ENCODE measurements around the gene SPG11.
"Not testable (repeated sequence)": the region's sequence is repeated elsewhere in the genome, so short reads cannot be mapped to it uniquely, and the experiment has no call there.

SPG11 gene

GRCh38 chr15:44535523-44536301 lies 127.8 kb downstream of the SPG11 start:
- H3K27me3 Mint-ChIP-seq, result no peaks in the 10 kb centered on the region
- H3K27ac Mint-ChIP-seq, result peak overlapping the region; percentile 93 to 96
- peaks cover 20 to 38% of the 10 kb centered on the region in 2 donors for H3K4me1 Mint-ChIP-seq (ENCODE audit: low read depth in 2 of 2)
- H3K36me3 Mint-ChIP-seq (ENCODE audit: insufficient read depth), result peaks cover 41% of the 10 kb centered on the region
- ATAC-seq (replicated peaks), result no peak
- peak overlapping the region; percentile 93 to 94 for H3K4me3 Mint-ChIP-seq
- no peaks in the 10 kb centered on the region for H3K9me3 Mint-ChIP-seq
- peak in 2 of 3 experiments; percentile 10 to 13 for DNase-seq

- DNase-seq (no peak), ATAC-seq (replicated peaks) (no peak)
- Mint-ChIP-seq H3K36me3 (ENCODE audit: insufficient read depth) (peaks cover 38% of the 10 kb centered on the region), H3K9me3 (no peaks in the 10 kb centered on the region), H3K27me3 (no peaks in the 10 kb centered on the region), H3K27ac (peak overlapping the region in 1 of 2 donors; percentile 72), H3K4me1 (ENCODE audit: low read depth in 2 of 2) (peaks cover 16 to 38% of the 10 kb centered on the region in 2 donors), H3K4me3 (peak overlapping the region; percentile 73 to 93)
Observed at GRCh38 chr15:44535092-44535491, 128.4 kb downstream of the SPG11 start.

- Mint-ChIP-seq H3K4me3 (no peak overlapping the region), H3K27ac (peak overlapping the region in 1 of 2 donors; percentile 77), H3K4me1 (ENCODE audit: low read depth in 2 of 2) (peaks cover 8 to 27% of the 10 kb centered on the region in 2 donors), H3K9me3 (no peaks in the 10 kb centered on the region), H3K36me3 (ENCODE audit: insufficient read depth) (peaks cover 25% of the 10 kb centered on the region), H3K27me3 (no peaks in the 10 kb centered on the region)
- DNase-seq, result no peak
- no peak for ATAC-seq (replicated peaks)
Observed at GRCh38 chr15:44532689-44533088, 130.8 kb downstream of the SPG11 start.

GRCh38 chr15:44532275-44532674 lies 131.2 kb downstream of the SPG11 start:
- ATAC-seq (replicated peaks); H3K4me3 Mint-ChIP-seq; H3K27me3 Mint-ChIP-seq; DNase-seq; H3K9me3 Mint-ChIP-seq: not testable (repeated sequence)
- peak overlapping the region in 1 of 2 donors; percentile 77 for H3K27ac Mint-ChIP-seq
- peaks cover 21% of the 10 kb centered on the region for H3K36me3 Mint-ChIP-seq (ENCODE audit: insufficient read depth)
- peaks cover 8 to 26% of the 10 kb centered on the region in 2 donors for H3K4me1 Mint-ChIP-seq (ENCODE audit: low read depth in 2 of 2)

GRCh38 chr15:44530653-44531052 lies 132.8 kb downstream of the SPG11 start:
- DNase-seq, result no peak
- H3K4me1 Mint-ChIP-seq (ENCODE audit: low read depth in 2 of 2), result peaks cover 4 to 21% of the 10 kb centered on the region in 2 donors
- ATAC-seq (replicated peaks), result no peak
- no peak overlapping the region for H3K27ac Mint-ChIP-seq
- peaks cover 15% of the 10 kb centered on the region for H3K36me3 Mint-ChIP-seq (ENCODE audit: insufficient read depth)
- no peaks in the 10 kb centered on the region for H3K9me3 Mint-ChIP-seq
- H3K27me3 Mint-ChIP-seq, result no peaks in the 10 kb centered on the region
- no peak overlapping the region for H3K4me3 Mint-ChIP-seq

- H3K27ac Mint-ChIP-seq, result no peak overlapping the region
- no peaks in the 10 kb centered on the region for H3K9me3 Mint-ChIP-seq
- no peaks in the 10 kb centered on the region for H3K27me3 Mint-ChIP-seq
- peaks cover 17% of the 10 kb centered on the region for H3K36me3 Mint-ChIP-seq (ENCODE audit: insufficient read depth)
- H3K4me1 Mint-ChIP-seq (ENCODE audit: low read depth in 2 of 2), result peaks cover 3 to 17% of the 10 kb centered on the region in 2 donors
- H3K4me3 Mint-ChIP-seq, result no peak overlapping the region
- DNase-seq (no peak), ATAC-seq (replicated peaks) (no peak)
Observed at GRCh38 chr15:44529864-44530604, 133.4 kb downstream of the SPG11 start.

- no peaks in the 10 kb centered on the region for H3K9me3 Mint-ChIP-seq
- H3K27me3 Mint-ChIP-seq, result no peaks in the 10 kb centered on the region
- ATAC-seq (replicated peaks), result no peak
- peak overlapping the region in 1 of 2 donors; percentile 67 for H3K27ac Mint-ChIP-seq
- DNase-seq, result no peak
- no peak overlapping the region for H3K4me3 Mint-ChIP-seq
- peaks cover 3 to 6% of the 10 kb centered on the region in 2 donors for H3K4me1 Mint-ChIP-seq (ENCODE audit: low read depth in 2 of 2)
- H3K36me3 Mint-ChIP-seq (ENCODE audit: insufficient read depth), result peaks cover 36% of the 10 kb centered on the region
Observed at GRCh38 chr15:44527241-44527640, 136.2 kb downstream of the SPG11 start.

- Mint-ChIP-seq H3K4me1 (ENCODE audit: low read depth in 2 of 2) (peaks cover 0 to 3% of the 10 kb centered on the region in 2 donors), H3K9me3 (no peaks in the 10 kb centered on the region), H3K27me3 (no peaks in the 10 kb centered on the region), H3K36me3 (ENCODE audit: insufficient read depth) (peaks cover 51% of the 10 kb centered on the region), H3K4me3 (no peak overlapping the region), H3K27ac (no peak overlapping the region)
- DNase-seq (no peak), ATAC-seq (replicated peaks) (no peak)
Observed at GRCh38 chr15:44525018-44525417, 138.4 kb downstream of the SPG11 start.

GRCh38 chr15:44519537-44519936 lies 143.9 kb downstream of the SPG11 start:
- Mint-ChIP-seq H3K36me3 (ENCODE audit: insufficient read depth) (peaks cover 56% of the 10 kb centered on the region), H3K27ac (peak overlapping the region in 1 of 2 donors; percentile 44)
- DNase-seq, result no peak

GRCh38 chr15:44516436-44516835 lies 147.0 kb downstream of the SPG11 start:
- Mint-ChIP-seq H3K9me3 (no peaks in the 10 kb centered on the region), H3K4me1 (ENCODE audit: low read depth in 2 of 2) (no peaks in the 10 kb centered on the region), H3K27me3 (no peaks in the 10 kb centered on the region), H3K27ac (no peak overlapping the region), H3K4me3 (no peak overlapping the region), H3K36me3 (ENCODE audit: insufficient read depth) (peaks cover 39% of the 10 kb centered on the region)
- DNase-seq (no peak), ATAC-seq (replicated peaks) (no peak)

More at GRCh38 chr15:44519537-44519936, 143.9 kb downstream of the SPG11 start:
- no peak for ATAC-seq (replicated peaks)
- Mint-ChIP-seq H3K4me1 (ENCODE audit: low read depth in 2 of 2) (no peaks in the 10 kb centered on the region), H3K4me3 (no peak overlapping the region), H3K9me3 (no peaks in the 10 kb centered on the region), H3K27me3 (no peaks in the 10 kb centered on the region)
